NCI-H2171 (cell line): ENCODE results near the gene WWOX.

Source experiments
- DNase-seq: peaks from one replicate; lab custom pipeline; 2025; lab: John Stamatoyannopoulos, UW

The WWOX gene

GRCh38 chr16:78362524-78363135 is 263.2 kb downstream of the WWOX start:
- DNase-seq, result no peak

DNA sequence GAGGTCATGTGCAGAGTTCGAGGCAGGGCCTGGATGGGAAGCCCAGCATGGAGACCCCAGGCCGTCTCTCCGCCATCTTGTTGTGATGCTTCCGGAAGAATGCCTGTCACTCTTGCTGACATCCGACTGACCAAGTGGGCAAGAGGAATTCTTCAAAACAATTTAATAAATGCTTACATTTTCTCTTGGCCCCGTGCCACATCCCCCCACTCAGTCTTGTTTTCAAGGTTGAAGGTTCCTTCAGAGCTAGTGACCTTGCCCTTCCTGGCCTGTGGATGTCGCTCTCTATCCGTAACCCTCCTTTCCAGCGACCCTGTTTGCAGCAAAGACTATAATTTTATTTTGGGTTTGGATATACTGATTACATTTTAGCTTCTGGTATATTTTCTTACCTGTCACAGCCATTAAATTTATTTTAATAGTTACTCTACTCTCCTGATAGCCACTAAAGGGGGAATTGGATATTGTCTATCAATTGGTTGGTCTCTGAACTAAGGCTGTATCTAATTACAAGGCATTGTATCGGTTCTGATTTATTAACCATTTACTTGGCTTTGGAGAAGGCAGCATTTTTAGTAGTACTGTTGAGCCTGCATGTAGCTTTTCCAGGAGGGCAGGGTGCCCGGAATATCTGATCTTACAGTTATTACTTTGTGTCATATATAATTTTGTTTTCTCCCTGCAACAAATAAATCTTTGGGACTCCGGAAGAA is 264.5 kb downstream of the WWOX start:
- DNase-seq, result no peak

DNA sequence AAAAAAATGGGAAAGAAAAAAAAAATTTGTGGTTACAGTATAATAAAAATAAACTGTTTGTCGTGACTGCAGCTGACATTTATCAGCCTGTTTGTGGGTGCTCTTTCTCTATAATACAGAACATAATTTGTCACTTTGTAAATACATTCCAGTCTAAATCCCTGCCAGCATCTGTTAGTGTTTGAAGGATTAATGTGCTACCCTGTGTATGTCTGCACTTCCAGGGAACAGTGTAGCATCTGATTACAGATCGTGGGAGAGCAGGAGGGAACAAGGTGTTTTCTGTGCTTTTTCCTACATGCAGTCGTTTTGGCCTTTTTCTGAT is 265.1 kb downstream of the WWOX start:
- DNase-seq, result no peak

DNA sequence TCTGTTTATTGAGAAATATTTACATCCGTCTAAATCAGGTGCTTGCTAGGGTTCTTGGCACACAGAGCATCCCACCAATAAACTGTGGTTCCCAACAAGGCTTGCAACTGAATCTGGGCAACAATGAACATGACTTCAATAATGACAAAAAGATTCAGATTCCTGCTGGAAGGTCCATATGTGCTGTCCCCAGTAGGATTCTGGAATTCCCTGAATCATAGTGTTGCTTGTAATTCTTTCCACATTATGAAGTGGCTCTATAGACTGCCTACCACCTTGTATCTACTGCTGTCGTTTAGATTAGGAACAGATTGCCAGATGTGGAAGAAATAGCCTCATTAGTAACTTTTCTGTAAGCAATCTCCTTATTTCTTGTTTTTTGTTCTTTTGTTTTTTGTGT is 265.9 kb downstream of the WWOX start:
- no peak for DNase-seq

- DNase-seq, result no peak
Observed at GRCh38 chr16:78368121-78369102, 269.0 kb downstream of the WWOX start.

- DNase-seq, result no peak
Observed at GRCh38 chr16:78372277-78372676, 272.8 kb downstream of the WWOX start.

- no peak for DNase-seq
Observed at GRCh38 chr16:78375055-78375679, 275.7 kb downstream of the WWOX start.

DNA sequence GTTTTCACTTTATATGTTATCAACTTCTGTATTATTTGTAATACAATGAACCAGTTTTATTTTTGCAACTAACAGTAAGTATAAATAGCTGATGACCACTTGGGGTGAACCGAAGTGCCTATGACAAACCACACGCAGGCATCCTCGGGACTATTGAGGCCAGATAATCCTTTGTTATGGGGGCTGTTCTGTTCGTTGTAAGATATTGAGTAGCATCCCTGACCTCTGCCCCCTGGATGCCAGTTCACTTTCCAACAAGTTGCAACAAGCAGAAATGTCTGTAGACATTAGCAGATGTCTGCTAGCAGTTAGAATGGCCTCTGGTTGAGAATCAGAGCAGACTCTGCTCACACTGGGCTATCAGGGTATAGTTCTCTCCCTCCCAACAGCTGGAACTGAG is 277.0 kb downstream of the WWOX start:
- no peak for DNase-seq

- DNase-seq, result no peak
Observed at GRCh38 chr16:78377312-78377711, 277.9 kb downstream of the WWOX start.

GRCh38 chr16:78381060-78381459 is 281.6 kb downstream of the WWOX start:
- no peak for DNase-seq

DNA sequence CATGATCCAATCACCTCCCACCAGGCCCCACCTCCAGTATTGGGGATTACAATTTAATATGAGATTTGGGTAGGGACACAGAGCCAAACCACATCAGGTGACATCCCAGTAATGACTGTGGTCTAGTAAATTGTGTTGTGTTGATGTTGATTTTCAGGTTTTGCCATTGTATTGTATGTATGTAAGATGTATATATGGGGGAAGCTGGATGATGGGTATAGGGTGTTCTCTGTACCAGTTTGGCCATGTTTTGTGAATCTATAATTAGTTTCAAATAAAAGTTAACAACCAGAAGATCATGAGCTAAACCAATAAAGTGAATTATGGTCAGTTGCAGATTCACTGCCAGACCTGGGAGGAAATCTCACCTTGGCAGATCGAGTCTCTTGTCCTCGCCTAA is 283.7 kb downstream of the WWOX start:
- DNase-seq, result no peak

DNA sequence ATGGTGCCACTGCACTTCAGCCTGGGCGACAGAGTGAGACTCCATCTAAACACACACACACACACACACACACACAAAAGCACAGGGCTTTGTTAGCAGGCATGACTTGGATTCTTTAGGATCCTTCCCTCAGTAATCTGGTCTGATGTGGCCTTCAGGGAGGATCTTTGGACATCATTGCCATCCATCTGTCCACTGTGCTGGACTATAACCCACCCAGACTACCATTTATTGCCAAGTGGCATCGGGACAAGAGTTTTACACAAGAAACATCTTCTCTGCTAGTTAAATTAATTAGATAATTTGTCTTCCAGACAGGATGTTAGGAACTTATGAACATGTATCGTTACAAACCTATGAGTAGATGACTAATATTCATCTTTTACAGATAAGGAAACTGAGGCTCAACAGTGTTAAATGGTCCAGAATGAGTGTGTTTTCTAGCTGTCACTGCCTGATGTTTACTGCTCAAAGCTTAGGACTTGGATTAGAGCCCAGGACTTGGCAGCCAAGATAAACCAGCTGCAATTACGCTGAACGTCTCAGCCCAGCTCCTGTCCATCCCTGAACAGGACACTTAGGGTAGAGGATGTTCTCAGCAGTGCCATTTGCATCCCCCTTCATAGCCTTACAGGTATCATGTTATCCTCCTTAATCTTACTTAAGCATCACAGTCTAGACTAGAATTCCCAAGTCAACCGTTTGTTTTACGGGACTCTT is 285.8 kb downstream of the WWOX start:
- no peak for DNase-seq

DNA sequence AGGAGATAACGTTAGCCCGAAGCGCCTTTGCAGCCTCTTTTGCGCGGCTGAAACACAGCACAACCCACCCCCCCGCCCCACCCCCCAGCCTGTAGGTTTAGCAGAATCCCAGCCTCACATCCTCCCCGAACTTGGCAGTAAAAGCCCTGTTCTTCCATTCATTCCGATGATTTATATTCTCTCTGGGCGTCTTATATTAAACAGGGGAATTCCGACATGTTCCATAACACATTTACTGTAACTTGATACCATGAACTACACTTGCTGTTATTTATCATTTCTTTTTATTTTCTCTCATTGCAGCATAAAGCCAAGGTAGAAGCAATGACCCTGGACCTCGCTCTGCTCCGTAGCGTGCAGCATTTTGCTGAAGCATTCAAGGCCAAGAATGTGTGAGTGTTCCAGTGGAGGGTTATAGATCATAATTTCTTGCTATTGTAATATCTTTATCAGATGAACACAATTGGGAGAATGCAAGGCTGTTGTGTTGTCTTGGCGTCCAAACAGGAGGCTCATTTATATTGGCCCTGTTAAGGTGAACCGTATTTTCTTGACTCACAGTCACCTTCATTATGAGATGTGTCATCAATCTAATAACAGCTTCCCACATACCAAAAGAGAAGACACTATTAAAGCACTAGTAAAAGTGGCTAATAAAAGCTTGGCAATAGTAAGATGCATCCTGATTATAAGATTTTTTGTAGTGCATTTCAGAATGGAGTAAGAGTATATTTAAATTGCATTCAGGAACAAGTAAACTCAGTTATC is 287.3 kb downstream of the WWOX start:
- DNase-seq, result no peak

DNA sequence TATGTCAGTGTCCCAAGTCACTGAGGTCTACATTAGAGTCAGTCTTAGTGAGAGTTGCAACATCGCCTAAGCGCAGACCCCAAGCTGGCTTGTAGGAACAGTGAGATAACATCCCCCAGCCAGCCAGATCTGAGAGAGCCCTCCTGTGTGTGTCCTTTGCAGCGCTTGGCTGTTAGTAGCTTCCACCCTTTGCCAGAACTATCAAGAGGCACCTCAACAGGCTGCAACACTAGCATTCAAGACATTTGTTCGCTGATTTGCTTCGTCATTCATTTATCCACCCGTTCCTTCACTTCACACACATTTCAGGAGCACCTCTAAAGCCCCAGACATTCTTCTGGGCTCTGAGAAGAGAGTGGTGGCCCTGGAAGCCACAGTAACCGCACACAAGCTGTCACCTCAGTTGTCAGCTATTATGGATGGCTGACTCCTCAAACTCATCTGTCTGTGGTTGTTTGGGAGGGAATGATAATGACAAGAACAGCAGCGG is 289.6 kb downstream of the WWOX start:
- no peak for DNase-seq

DNA sequence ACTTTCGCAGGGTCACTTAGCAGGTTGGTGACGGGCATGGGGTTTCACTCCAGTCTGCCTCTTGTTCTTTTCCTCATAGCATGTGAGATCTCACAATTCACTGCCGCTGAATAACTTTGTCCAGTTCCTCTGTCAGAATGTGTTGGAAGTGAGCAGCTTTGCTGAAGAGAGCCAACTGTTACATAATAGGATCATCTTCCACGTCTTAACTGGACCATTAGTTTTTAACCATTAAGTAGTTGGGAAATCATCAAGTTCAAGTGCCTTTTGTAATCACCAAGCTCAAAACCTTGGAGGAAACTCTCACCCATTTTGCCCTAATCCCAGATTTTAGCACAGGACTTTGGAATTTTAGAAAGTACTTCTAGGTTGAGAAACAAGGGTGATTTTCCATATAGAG is 290.6 kb downstream of the WWOX start:
- no peak for DNase-seq

DNA sequence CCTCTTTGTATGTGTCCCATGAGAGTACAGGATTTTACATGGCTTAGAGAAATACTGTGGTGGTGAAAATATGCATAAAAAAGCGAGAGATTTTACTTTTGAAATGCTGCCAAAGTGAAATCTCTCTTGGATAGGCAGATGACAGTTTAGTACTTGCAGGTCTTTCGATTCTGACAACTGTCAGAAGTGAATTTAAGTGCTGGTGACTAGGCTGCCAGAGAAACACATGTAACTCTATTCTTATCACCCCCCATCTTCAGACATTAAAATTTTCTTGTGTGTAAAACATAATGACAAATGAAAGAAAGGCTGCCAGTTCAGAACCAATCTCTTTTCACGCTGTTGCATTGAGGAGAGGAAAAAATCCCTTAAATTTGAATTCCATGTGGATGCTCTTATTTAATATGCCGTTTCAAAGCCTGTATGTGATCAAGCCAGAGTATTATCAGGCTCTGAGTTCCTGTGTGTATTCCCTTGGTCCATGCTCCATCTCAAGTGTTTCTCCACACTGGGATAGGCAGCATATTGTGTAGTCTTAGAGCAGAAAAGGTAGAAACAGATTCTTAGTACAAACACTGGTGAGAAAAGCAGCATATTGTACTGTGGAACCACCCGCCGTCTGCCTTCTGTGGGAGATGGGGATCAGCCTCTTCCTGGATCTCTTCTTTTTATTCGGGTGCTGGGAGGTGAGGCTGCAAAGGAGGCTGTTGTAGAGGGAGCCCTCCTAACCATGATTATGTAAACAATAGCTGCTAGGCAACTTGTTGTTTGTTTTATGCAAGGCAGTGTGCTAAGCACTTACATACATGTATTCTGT is 291.3 kb downstream of the WWOX start:
- no peak for DNase-seq

DNA sequence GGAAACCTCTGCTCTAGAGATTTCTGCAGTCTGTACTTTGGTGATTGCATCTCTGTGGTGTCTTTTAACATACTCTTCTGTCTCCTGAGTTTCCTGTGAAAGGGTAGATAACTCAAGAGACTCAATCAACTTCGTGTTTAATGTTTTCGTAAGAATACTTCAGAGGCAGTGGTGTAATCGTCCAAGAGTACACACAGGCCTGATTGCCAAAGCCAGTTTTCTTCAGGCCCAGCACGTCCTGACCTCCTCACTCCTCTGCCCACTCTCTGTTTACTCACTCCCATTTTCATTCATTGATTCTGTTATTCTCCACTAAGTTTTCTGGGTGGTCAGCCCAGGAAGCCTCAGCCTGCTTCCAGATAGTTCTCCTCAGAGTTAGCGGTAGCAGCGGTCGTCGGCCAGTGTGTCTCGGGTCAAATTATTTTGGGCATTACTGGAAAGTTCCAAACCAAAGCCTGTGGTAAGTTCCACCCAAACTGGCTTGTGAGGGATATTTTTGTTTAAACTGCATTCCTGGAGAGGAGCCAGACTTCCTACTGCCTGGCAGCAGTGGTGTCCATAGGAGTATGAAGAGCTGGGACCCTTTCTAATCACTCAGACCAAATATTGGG is 293.2 kb downstream of the WWOX start:
- DNase-seq, result no peak

DNA sequence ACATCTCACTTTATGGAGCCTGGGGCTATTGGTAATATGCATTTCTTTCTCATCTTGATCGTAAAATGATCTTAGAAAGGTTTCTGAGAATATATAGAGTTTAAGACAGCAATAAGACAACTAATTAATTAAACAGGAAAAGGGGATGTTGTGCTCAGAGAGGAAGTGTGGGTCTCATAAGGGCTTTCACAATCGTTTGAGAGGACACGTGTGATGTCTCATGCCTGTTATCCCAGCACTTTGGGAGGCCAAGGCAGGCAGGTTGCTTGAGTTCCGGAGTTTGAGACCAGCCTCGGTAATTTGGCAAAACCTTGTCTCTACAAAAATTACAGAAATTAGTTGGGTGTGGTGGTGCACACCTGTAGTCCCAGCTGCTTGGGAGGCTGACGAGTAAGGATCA is 295.6 kb downstream of the WWOX start:
- DNase-seq, result no peak

DNA sequence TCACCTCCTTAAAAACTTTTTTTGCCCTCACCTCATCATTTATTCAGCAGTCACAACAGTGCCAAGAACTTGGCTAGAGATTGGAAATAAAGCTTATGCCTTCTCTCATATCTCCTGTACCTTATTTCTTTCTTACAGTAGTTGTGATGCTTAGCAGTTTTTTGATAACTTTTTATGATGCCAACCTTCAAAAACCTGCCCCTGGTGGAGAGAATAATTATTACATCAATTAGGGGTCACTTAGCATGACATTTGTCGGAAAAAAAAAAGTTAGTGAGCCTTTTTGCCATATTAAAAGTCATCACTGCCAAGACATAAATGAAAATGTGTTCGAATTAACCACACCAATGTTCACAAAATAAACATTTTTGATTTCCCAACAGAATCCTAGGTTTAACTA is 296.6 kb downstream of the WWOX start:
- no peak for DNase-seq

- DNase-seq, result no peak
Observed at GRCh38 chr16:78396673-78397072, 297.2 kb downstream of the WWOX start.
